CD4-positive, alpha-beta T cell (primary cell): ENCODE measurements around the gene DEDD2. TPM values are rescaled to one million over a fixed set of nuclear protein-coding genes. Genes with fewer than 3 reads are reported as not detected.

Source experiments
- ATAC-seq: fragments of 200-7000 bp; cut with Tn5 transposase; one replicate; pipeline ENCODE4 v1.10.0; 2022; ENCODE audit warnings: mild to moderate bottlenecking; ENCODE audit not compliant: poor library complexity
- CTCF ChIA-PET: fragments of 350-600 bp; sonication (Branson Sonifier 250); formaldehyde crosslinking; loops from one replicate; lab custom pipeline; 2021; ENCODE audit warnings: antibody characterized with exemption, inconsistent platforms; lab: Charles Lee
- POLR2A ChIA-PET: fragments of 350-600 bp; sonication (Branson Sonifier 250); formaldehyde crosslinking; loops from one replicate; lab custom pipeline; 2021; ENCODE audit warnings: antibody characterized with exemption, inconsistent platforms; lab: Charles Lee
- DNase-seq, 14 experiments: peaks; one replicate each; pipeline ENCODE4 v3.0.0-alpha.2; 2013 to 2020; ENCODE audit warnings: mixed read lengths in 2 of 14
- H3K27ac ChIP-seq, 2 donors: one replicate each; pipeline versions ENCODE4 v1.5.1 to v1.7.0; 2013; ENCODE audit warnings: low read length in 2 of 2, low read depth in 1 of 2, mild to moderate bottlenecking in 1 of 2
- H3K27me3 ChIP-seq, 2 experiments: 1 replicate in 1 of 2; 2 replicates in 1 of 2; pipeline versions ENCODE4 v1.6.1 to v1.7.0; 2013; ENCODE audit warnings: low read length in 2 of 2, control low read depth in 1 of 2, mild to moderate bottlenecking in 1 of 2, moderate library complexity in 1 of 2; ENCODE audit not compliant: insufficient read depth in 2 of 2, control insufficient read depth in 1 of 2
- H3K36me3 ChIP-seq: one replicate; pipeline ENCODE4 v1.6.1; 2013; ENCODE audit warnings: low read length, control low read depth; ENCODE audit not compliant: insufficient read depth
- H3K4me1 ChIP-seq: one replicate; pipeline ENCODE4 v1.6.1; 2013; ENCODE audit warnings: low read length, control low read depth; ENCODE audit not compliant: insufficient read depth
- H3K4me3 ChIP-seq: one replicate; pipeline ENCODE4 v1.5.1; 2013; ENCODE audit warnings: mild to moderate bottlenecking, low read length, moderate library complexity
- H3K9me3 ChIP-seq, 2 experiments: 1 replicate in 1 of 2; 2 replicates in 1 of 2; pipeline versions ENCODE4 v1.6.1 to v1.7.0; 2013; ENCODE audit warnings: low read length in 2 of 2, mild to moderate bottlenecking in 2 of 2, control low read depth in 1 of 2, moderate library complexity in 1 of 2; ENCODE audit not compliant: control insufficient read depth in 1 of 2, insufficient read depth in 1 of 2
- H3K27ac Mint-ChIP-seq: one replicate; pipeline ENCODE4 v1.8.0; 2020; ENCODE audit warnings: mixed read lengths
- H3K27me3 Mint-ChIP-seq: one replicate; pipeline ENCODE4 v1.8.0; 2021; ENCODE audit warnings: mixed read lengths
- H3K36me3 Mint-ChIP-seq: one replicate; pipeline ENCODE4 v1.8.0; 2021; ENCODE audit warnings: low read depth, mixed read lengths
- H3K4me1 Mint-ChIP-seq: one replicate; pipeline ENCODE4 v1.8.0; 2021; ENCODE audit warnings: low read depth, mixed read lengths
- H3K4me3 Mint-ChIP-seq: one replicate; pipeline ENCODE4 v1.8.0; 2020; ENCODE audit warnings: mild to moderate bottlenecking, mixed read lengths
- H3K9me3 Mint-ChIP-seq: one replicate; pipeline ENCODE4 v1.8.0; 2020; ENCODE audit warnings: mixed read lengths
- CTCF ChIP-seq: fragments of 200-600 bp; IDR thresholded peaks from one replicate; pipeline ENCODE4 v1.8.0; 2022; ENCODE audit warnings: antibody characterized with exemption, mild to moderate bottlenecking
- intact Hi-C, 2 experiments: fragments of 100-400 bp; cut with DNase I in 1 of 2; cut with micrococcal nuclease in 1 of 2; formaldehyde crosslinking; loops; one replicate each; pipeline versions ENCODE4 v1.15.1 to v1.9.0; 2023 to 2025; cut with DNase I, micrococcal nuclease
- total RNA-seq, 174 experiments: library from RNA in 2 of 174; stranded (reverse) in 2 of 174; gene quantifications; one replicate each; pipeline ENCODE4 v1.2.3 and lab custom pipeline; 2021 to 2026

The DEDD2 gene
- total RNA-seq, 2 experiments from 2014 or later = 96.5 to 103 TPM

GRCh38 chr19:42201489-42202289 is 15.8 kb downstream of the DEDD2 start:
- intact Hi-C loops = no loop called here
- Mint-ChIP-seq H3K36me3 (peaks cover 88% of the 10 kb centered on the region), H3K27ac (peak overlapping the region; percentile 93), H3K4me3 (peak overlapping the region; percentile 83), H3K4me1 (peaks cover 91% of the 10 kb centered on the region), H3K27me3 (no peaks in the 10 kb centered on the region), H3K9me3 (no peaks in the 10 kb centered on the region)
- Histone ChIP-seq H3K27me3 (no peaks in the 10 kb centered on the region), H3K9me3 (no peaks in the 10 kb centered on the region), H3K27ac (peak overlapping the region; percentile 89 to 94), H3K36me3 (peaks cover 77% of the 10 kb centered on the region), H3K4me3 (peak overlapping the region; percentile 31), H3K4me1 (peaks cover 100% of the 10 kb centered on the region)
- DNase-seq (peak in 8 of 14 experiments; percentile 23 to 85 (median 36)), ATAC-seq (peak; percentile 8)
- CTCF ChIA-PET = interaction anchor here (2.3 kb wide), 1 partner anchor 43 kb away, joined by 8 read pairs; no protein-coding TSS in a partner anchor
- POLR2A ChIA-PET = interaction anchor here (0.6 to 7.6 kb wide), 5 partner anchors 13 to 1238 kb away, joined by 3 to 70 read pairs (median 6); partner anchors contain the start of genes DEDD2, GSK3A and POU2F2
- TF ChIP-seq CTCF = no peak

DNA sequence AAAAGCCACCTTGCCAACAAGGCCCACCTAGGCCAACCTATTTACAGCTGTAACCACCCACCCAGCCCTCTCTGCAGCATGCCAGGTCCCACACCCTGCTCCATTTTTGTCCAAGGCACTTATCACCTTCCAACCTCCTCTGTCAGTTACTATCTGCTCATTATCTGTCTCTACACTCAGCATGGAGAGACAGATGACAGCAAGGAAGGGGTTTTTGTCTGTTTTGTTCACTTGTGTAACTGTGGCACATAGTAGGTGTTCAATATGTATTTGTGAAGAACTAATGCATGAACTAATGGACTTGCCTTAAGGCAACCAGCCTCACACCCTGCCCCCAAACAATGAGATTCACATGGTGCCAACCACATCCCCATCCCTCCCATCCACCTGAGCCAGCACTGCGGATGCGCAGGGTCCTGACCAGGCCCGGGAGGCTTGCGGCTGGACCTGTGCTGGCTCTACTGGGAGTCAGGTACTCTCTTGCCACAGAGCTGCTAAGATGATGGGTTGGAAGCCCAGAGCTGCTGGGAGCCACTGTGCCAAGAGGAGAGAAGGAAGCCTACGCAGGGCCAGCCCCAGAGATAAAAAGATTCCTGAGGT is 17.3 kb downstream of the DEDD2 start:
- Mint-ChIP-seq H3K36me3 (peaks cover 81% of the 10 kb centered on the region), H3K27me3 (no peaks in the 10 kb centered on the region), H3K27ac (peak overlapping the region; percentile 93), H3K9me3 (no peaks in the 10 kb centered on the region), H3K4me3 (peak overlapping the region; percentile 83), H3K4me1 (peaks cover 90% of the 10 kb centered on the region)
- Histone ChIP-seq H3K4me1 (peaks cover 98% of the 10 kb centered on the region), H3K4me3 (peak overlapping the region; percentile 57), H3K36me3 (peaks cover 72% of the 10 kb centered on the region), H3K27ac (peak overlapping the region; percentile 89 to 94), H3K27me3 (no peaks in the 10 kb centered on the region), H3K9me3 (no peaks in the 10 kb centered on the region)
- POLR2A ChIA-PET = interaction anchor here (1.4 to 7.6 kb wide), 9 partner anchors 13 to 71 kb away, joined by 3 to 70 read pairs (median 15); partner anchors contain the start of genes DEDD2, GSK3A, POU2F2 and ZNF526
- CTCF ChIA-PET = interaction anchor here (1.0 to 2.3 kb wide), 6 partner anchors 9 to 45 kb away, joined by 3 to 9 read pairs (median 5); partner anchors contain the start of gene ZNF526
- intact Hi-C loops = loop anchor here in 1 of 2 experiments (1.0 kb wide), 1 partner anchor 44 kb away; no protein-coding TSS in a partner anchor
- peak in 2 of 14 experiments; percentile 36 to 54 for DNase-seq
- ATAC-seq = no peak
- peak; percentile 2 for TF ChIP-seq CTCF

- Histone ChIP-seq H3K4me1 (peaks cover 95% of the 10 kb centered on the region), H3K9me3 (no peaks in the 10 kb centered on the region), H3K36me3 (peaks cover 66% of the 10 kb centered on the region), H3K27ac (peak overlapping the region; percentile 89 to 94), H3K27me3 (no peaks in the 10 kb centered on the region), H3K4me3 (peak overlapping the region; percentile 57)
- H3K27me3 Mint-ChIP-seq = no peaks in the 10 kb centered on the region
- no peaks in the 10 kb centered on the region for H3K9me3 Mint-ChIP-seq
- peak in 10 of 14 experiments; percentile 28 to 89 (median 56) for DNase-seq
- H3K4me3 Mint-ChIP-seq = peak overlapping the region; percentile 83
- ATAC-seq = peak; percentile 47
- peak; percentile 10 for TF ChIP-seq CTCF
- peaks cover 83% of the 10 kb centered on the region for H3K4me1 Mint-ChIP-seq
- peaks cover 74% of the 10 kb centered on the region for H3K36me3 Mint-ChIP-seq
- H3K27ac Mint-ChIP-seq = peak overlapping the region; percentile 93
- ChIA-PET POLR2A (interaction anchor here (1.4 to 7.6 kb wide), 11 partner anchors 12 to 103 kb away, joined by 3 to 70 read pairs (median 12); partner anchors contain the start of genes DEDD2, GSK3A, PAFAH1B3 and POU2F2), CTCF (interaction anchor here (1.0 to 2.3 kb wide), 6 partner anchors 8 to 46 kb away, joined by 3 to 9 read pairs (median 5); partner anchors contain the start of gene ZNF526)
- intact Hi-C loops = loop anchor here (1.0 to 5.0 kb wide), 5 partner anchors 15 to 103 kb away; partner anchors contain the start of genes DEDD2 (in 2 of the 2), PAFAH1B3 (in 1 of the 2) and PRR19 (in 1 of the 2)
These were observed 17.9 kb downstream of the DEDD2 start for GRCh38 chr19:42199440-42200115.
